IPS DF 19.7 (cell line): ENCODE measurements around the gene BMF.
"Not testable (repeated sequence)": the region's sequence is repeated elsewhere in the genome, so short reads cannot be mapped to it uniquely, and the experiment has no call there.

ENCODE experiments used
- DNase-seq: peaks from one replicate; pipeline ENCODE4 v3.0.0-alpha.2; 2013; ENCODE audit warnings: low read depth, low spot score

BMF gene, protein sequence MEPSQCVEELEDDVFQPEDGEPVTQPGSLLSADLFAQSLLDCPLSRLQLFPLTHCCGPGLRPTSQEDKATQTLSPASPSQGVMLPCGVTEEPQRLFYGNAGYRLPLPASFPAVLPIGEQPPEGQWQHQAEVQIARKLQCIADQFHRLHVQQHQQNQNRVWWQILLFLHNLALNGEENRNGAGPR

DNA sequence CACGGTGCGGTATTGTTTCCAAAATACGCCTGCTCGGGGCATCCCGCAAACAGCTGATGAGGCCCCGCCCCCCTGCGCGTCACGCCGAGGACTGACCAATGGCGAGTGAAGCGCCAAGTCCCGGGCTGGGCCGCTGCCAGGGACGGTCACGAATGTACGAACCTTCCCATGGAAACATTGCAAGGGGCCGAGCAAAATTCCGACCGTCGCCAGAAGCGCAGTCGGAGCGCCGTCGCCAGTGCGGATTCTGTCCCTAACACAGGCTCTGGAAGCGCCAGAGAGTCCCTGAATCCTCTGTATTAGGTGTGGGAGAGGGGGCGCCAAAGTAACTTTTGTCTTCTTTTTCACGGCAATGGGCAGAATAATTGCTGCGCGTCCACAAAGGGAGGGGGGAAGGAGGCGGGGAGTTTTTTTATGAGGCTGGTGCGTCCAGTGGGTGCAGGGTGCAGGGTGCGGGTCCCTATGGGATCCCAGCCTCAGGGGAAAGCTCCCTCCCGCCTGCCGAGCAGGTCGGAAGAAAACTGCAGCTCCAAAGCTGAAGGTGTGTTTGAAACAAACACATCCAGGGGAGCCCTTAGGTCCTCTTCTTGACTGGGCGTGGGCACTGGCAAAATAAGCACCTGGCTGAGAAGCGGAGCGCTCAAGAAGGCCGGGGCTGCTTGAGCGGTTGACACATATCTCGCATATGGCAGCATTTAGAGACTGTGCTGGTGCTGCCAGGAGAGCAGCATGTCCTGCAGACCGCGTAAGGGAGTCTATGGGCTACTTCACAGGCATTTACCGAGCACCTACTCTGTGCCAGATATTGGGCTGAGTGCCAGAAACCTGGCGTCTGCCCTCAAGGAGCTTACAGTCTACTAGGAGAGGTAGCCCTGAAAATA is at the start of gene BMF:
TSS of gene BMF (minus strand) at position 25 of the 881 bp plus-strand sequence. CDS start 2,793 bp downstream, outside the sequence.
- peak; percentile 98 for DNase-seq

DNA sequence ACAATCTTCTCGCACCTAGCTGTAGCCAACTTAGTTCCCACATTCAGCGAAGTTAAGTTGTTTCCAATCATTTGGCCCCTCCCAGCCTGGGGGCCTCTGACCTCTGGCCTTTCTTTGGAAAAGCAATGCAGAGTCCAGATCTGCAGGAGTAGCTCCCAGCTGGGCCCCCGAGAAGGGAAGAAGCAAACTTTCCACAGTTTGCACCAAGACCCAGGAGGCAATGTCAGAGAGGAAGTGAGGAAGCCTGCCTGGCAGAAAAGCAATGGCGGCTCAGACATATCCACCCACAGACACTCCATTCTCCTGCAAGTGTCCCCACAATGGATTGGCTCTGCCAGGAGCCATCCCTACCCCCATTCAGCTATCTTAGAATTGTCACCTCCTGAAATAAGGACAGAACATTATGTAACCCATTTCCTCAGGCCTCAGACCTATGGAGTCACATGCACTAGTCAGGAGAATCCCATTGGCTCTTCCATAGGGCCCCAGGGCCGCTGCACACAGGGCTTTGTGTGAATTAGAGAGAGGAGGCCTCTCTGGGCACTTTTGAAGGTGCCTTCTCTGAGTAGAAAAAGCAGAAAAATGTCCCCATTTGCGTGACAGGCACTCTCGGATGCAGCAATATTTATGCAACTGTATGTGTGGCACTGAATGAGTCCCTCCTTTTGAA is 49.2 kb upstream of the BMF start:
- DNase-seq = no peak

DNA sequence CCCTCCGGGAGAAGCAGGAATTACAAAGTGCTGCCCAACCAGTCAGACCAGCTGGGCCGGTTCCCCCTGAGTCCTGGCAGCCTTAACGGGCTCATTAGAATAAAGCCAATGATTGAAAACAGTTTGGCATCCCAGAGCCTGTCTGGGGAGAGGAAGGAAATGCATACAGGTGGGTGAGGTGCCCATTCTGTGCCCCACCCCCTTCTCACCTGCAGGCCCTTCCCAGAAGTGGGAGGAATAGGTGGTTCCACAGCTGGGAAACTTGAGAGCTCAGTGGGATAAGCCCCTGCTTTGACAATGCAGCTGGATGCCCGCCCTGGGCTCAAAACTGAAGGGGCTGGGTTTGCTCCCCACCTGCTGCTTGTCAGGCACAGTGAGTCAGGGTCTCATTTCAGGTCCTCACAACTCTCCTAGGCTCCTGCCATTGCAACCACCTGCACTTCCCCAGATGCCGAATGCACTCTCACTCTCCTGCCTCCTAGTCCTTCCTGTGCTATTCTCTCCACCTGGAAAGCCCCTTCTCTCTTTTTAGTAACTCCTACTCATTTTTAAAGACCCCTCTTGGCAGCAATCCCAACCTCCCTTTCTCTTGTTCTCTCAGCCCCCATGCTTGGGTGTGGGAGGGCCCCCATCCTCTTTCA is 46.7 kb upstream of the BMF start:
- peak; percentile 91 for DNase-seq

DNA sequence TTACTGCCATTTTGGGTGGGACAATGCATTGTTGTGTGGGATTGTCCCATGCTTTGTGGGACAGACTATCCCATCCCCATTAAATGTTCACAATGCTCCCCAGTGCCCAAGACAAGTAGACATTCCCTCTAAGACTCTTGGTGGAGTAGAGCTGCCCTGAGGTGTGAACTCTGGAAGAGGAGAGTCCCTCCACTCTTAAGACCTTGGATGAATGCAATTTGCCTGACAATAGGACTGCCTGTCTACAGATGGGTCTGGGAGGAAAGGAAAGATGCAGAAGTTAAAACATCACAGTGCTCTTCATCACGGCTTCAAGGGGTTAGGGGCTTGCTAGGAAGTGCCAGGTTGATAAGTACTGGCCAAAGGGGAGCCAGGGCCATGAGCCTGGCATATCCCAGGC is 46.1 kb upstream of the BMF start:
- DNase-seq = peak; percentile 47

DNA sequence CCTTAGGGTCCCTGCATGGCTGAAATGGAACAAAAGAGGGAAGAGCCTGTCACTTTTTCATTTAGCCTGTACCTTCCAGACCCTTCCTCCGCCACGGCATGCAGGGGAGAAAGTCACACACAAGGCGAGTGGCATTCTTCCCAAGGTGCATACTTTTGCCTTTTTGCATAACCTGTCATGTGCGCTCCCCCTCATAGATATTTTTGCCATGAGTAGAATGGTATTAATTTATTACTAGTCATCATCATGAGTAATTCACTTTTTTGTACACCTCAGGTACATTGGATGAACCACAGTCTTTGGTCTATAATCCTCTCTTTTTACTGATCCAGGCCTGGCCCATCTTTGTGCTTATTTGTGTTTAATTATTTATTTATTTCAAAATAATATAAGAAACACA is 43.3 kb upstream of the BMF start:
- no peak for DNase-seq

DNA sequence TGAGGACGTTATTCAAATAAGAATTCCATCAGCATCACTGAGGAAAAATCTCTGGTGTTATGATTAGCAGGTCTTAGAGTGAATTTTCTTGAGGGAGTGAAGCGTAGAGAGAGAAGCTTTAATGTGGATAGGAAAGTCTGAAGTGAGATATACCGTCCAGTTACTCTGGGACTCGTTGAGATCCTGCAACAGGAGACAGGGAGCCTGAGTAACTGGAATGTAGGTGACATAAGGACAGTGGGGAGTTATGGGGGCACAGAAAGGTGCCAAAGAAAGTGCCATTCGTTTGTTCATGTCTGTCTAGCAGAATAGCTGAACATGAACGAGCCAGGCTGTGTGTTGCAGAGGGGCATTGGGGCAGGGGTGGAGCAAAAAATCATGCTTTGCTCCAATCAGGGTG is 42.8 kb upstream of the BMF start:
- no peak for DNase-seq

DNA sequence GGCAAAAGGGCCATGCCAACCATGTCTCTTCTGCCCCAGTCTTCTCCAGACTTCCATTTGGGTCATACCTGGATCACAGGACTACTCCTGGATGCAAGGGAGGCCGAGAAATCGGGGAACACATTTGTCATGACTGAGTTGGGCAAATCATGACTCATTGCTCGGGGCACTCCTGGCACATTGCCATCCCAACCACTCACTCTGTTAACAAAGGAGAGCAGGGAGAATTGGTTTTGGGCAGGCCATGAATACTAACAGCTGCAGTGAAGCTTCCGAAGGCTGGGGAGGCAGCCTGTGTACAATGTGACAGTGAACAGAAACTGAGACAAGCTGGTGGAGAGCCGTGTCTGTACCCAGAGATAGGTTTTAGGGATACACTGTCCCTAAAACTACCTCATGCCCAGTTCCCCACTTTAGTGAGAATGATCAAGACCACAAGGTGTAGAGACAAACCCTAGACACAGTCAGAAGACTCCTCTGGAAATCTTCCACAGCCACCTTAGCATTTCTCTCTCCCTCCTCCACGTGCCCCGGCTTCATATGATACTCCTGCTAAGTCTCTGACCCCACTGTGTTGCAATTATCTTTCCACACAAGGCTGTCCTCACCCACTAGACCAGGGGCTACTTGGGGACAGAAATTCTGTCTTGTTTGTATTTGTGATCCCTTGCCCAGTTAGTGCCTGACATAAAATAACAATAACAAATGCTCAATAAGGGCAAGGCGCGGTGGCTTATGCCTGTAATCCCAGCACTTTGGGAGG is 41.7 kb upstream of the BMF start:
- DNase-seq = no peak

DNA sequence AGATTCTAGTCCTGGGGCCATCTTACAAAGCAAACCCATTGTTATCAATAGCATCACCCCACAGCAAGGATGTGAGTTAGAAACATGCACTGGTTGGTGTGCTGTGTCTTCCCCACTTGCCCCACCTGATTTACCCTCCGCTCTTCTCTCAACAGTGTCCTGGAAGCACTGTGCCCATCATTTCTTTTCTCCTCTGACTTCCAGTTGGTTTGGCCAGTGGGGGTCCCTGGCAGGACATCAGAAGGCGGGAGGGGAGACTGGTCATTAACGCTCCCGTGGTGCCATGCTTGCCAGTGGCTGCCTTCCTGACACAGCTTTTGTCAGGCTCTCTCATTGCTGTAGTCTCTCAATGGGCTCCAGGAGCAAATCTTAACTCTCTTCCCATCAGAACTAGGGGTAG is 40.7 kb upstream of the BMF start:
- no peak for DNase-seq

DNA sequence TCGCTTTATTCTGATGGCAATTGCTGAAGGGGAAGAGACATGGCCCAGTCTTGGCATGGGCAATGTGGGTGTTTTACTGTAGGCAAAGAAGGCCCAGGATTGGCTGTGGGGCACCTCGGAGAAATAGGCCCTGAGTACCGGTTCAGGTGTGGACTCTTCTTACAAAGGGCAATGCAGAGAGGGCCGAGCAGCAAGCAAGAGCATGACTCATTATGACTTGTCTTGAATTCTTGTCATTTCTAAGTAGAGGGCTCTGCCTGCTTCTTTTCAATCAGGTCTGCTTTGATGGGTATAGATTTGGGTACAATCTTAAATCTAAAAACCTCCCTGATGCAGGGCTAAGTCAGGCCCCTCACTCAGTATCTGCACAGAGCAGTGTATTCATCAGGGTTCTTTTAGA is 37.4 kb upstream of the BMF start:
- DNase-seq = no peak

DNA sequence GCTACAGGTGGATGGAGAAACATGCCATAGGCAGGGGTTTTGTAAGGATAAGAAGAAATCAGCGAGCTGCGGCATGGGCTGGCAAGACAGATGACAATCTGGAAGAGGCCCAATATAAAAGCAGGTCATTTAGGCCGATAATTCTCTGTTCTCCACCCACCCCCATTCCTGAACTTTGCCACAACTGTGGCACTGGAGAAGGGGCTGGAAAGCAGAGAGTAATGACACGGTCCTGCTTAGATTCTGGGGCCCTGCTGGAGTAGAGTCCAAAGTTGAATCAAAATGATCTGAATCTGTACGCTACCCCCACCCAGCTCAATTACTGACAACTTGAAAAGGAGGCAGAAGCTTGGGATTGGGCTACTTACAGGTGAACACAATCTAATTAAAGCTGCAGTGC is 33.7 kb upstream of the BMF start:
- no peak for DNase-seq

DNA sequence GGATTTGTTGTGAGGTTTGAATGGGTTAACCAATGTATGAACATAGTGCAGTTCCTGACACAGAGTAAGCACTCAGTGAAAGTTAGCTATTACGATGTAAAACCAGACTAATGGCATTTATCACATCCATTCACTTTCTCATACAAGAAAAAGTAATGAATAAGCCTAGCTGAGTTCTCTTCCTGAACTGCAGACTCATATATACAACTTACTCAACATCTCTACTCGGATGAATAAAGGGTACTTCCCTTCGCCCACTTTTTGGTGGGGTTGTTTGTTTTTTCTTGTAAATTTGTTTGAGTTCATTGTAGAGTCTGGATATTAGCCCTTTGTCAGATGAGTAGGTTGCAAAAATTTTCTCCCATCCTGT is 29.5 kb upstream of the BMF start:
- not testable (repeated sequence) for DNase-seq

DNA sequence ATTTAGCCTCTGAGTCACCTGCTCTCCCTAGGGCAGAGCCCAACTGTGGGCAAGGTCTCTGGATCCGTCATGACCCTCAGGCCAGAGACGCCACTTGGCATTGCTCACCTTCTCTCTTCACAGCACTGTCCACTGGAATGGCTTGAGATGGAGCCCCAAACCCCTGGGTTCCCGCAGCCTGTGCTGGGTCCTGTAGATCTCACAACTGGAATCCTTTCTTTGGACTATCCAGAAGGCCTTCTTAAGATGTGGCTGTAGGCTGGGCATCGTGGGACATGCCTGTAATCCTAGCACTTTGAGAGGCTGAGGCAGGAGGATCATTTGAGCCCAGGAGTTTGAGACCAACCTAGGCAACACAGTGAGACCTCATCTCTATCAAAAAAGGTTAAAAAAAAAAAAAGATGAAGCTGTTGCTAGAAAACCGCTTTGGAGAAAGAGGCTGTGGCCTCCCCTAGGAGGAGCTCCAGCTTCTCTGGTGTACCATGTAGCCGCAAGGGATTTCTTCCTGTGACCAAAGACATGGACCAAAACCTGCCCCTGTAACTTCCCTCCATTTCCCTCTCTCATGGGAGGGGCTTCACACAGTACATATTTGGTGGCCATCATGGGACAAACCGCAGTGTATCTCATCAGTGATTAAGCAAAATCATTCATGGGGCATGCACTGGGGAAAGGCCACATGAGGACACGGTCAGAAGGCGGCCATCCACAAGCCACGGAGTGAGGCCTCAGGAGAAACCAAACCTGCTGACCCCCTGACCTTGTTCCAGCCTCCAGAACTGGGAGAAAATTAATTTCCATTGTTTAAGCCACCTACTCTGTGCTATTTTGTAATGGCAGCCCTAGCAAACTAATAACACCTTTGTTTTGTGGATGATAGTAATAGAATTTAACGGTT is 28.9 kb upstream of the BMF start:
- DNase-seq = no peak

DNA sequence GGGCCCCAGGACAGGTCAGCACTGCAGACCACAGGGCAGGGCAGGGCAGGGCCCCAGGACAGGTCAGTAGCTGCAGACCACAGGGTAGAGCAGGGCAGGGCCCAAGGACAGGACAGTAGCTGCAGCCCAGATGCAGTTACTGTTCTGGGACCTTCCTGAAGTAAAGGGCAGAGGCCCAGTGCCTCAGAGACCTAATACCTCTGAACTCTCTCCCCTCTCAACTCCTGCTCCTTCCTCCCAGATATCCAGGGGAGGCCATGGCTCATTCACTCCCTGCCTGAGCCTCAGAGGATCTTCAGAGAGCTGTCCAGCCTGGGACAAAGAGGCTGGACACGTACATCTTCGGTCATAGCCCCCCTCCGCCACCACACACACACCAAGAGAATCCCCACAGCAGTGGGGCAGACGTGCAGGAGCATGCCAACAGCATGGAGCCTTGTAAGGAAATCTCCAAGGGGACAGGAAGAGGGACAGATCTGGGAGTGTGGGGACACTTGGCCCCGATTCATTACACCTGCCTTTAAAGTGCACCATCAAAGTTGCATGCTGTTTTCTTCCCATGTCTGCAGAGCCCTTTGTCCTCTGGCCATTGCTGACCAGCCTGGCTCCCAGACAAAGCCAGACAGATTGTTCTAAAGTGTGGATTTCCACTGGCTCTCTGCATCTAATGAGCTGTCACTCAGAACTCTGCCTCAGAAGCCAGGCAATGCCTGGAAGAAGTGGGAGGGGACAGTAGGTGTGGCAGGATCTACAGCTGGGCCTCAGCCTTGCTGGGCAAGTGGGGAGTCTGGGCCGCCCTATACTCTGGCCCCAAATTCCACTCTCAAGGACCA is 28.0 kb upstream of the BMF start:
- DNase-seq = no peak

DNA sequence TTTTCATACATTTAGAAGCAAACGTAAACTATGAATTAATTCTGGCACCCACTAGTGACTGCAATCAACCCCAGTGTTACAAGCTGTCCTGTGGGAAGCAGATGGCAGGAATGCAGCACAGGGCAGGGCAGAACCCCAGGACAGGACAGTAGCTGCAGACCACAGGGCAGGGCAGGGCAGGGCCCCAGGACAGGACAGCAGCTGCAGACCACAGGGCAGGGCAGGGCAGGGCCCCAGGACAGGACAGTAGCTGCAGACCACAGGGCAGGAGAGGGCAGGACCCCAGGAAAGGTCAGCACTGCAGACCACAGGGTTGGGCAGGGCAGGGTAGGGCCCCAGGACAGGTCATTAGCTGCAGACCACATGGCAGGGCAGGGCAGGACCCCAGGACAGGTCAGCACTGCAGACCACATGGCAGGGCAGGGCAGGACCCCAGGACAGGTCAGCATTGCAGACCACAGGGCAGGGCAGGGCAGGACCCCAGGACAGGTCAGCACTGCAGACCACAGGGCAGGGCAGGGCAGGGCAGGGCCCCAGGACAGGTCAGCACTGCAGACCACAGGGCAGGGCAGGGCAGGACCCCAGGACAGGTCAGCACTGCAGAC is 27.3 kb upstream of the BMF start:
- not testable (repeated sequence) for DNase-seq

DNA sequence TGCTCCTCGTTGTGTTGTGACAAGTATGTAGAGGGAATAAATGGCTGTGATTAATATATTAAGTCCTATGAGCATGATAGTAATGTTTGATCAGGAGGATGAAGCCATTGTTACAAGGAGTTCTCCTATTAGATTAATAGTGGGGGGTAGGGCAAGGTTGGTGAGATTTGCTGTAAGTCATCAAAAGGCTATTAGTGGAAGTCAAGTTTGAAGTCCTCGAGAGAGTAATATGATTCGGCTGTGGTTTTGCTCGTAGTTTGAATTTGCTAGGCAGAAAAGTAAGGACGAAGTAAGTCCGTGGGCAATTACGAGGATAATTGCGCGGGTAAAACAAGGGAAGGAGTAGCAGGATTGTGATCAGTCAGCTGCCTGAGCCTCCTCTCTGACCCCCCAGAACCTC is 26.2 kb upstream of the BMF start:
- no peak for DNase-seq

DNA sequence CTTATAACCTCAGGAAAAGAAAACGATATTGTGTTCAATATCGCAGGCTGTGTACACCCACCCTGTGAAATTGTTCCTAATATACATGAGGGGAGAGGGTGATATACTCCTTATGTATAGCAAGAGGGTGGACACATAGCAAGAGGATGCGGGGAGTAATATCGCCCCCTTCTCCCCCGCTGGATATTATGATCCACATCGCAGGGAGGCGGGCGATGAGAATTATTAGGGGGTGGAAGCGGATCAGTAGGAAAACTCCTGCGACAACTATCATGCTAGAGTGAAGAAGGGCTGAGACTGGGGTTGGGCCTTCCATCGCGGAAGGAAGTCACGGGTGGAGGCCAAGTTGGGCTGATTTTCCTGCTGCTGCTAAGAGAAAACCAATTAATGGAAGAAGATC is 24.9 kb upstream of the BMF start:
- DNase-seq = no peak

DNA sequence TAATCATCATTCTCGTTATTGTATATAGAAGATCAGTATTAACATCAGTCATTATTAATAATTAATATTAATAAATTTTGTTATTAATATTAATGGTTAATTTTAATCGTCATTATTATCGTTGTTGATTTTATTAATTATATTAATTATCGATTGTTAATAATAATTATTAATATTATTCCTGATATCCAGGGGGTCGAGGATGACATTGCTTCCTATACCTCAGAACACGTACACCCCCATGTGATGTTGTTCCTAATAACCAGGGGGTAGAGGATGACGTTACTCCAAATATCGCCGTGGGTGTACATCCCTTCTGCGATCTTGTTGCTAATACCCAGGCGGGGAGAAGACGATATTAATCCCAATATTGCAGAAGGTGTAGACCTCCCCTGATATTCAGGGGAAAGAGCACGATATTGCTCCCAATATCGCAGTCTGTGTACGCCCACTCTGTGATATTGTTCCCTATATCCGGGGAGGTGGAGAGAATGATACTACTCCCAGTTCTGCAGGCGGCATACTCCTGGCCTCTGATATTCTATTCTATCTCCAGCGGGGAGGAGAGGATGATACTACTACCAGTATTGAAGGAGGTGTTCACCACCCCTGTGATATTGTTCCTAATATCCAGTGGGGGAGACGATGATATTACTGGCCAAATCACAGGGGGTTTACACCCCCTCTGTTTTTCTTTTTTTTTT is 22.3 kb upstream of the BMF start:
- no peak for DNase-seq

DNA sequence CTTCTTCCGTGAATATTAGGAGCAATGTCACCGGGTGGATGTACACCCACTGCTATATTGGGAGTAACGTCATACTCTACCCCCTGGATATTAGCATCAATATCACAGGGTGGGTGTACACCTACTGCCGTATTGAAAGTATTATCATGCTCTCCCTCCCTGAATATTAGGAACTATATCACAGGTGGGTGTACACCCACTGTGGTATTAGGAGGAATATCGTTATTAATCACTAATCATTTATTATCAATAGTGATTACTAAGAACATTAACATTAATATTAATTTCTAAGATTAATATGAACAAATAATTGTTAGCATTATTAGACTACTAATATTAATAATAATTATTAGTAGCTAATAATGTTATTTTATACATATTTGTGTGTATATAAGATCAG is 21.4 kb upstream of the BMF start:
- DNase-seq = no peak
